ENCODE data around the gene GRN.

GRCh38 chr17:44361292-44362260 is 16.5 kb downstream of the GRN start:
- TF ChIP-seq TAF1 (IDR thresholded peaks at IDR 0.05; ENCODE audit: borderline replicate concordance, insufficient read depth, low read length): no peak
- TF ChIP-seq POLR2AphosphoS5 (IDR thresholded peaks at IDR 0.05; ENCODE audit: low read depth, low read length): no peak
- TF ChIP-seq, protein P1, sequence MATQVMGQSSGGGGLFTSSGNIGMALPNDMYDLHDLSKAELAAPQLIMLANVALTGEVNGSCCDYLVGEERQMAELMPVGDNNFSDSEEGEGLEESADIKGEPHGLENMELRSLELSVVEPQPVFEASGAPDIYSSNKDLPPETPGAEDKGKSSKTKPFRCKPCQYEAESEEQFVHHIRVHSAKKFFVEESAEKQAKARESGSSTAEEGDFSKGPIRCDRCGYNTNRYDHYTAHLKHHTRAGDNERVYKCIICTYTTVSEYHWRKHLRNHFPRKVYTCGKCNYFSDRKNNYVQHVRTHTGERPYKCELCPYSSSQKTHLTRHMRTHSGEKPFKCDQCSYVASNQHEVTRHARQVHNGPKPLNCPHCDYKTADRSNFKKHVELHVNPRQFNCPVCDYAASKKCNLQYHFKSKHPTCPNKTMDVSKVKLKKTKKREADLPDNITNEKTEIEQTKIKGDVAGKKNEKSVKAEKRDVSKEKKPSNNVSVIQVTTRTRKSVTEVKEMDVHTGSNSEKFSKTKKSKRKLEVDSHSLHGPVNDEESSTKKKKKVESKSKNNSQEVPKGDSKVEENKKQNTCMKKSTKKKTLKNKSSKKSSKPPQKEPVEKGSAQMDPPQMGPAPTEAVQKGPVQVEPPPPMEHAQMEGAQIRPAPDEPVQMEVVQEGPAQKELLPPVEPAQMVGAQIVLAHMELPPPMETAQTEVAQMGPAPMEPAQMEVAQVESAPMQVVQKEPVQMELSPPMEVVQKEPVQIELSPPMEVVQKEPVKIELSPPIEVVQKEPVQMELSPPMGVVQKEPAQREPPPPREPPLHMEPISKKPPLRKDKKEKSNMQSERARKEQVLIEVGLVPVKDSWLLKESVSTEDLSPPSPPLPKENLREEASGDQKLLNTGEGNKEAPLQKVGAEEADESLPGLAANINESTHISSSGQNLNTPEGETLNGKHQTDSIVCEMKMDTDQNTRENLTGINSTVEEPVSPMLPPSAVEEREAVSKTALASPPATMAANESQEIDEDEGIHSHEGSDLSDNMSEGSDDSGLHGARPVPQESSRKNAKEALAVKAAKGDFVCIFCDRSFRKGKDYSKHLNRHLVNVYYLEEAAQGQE (IDR thresholded peaks at IDR 0.05; ENCODE audit: insufficient read depth in 1 of 2, low read depth in 2 of 2, low read length in 2 of 2): no peak

Data from PFSK-1 (cell line).